ENCODE results near the gene ASPHD1. TPM values are rescaled to one million over a fixed set of nuclear protein-coding genes. Genes with fewer than 3 reads are reported as not detected.

Gene ASPHD1
- total RNA-seq, 4 donors from 2014 or later: not detected

- intact Hi-C loops (cut with DNase I; ENCODE audit: low total_unique reads): no loop called here
- TF ChIP-seq CTCF (IDR thresholded peaks at IDR 0.05) (no peak), POLR2A (IDR thresholded peaks at IDR 0.05) (no peak)
- H3K4me3 ChIP-seq (ENCODE audit: low read depth, poor library complexity, severe bottlenecking): no peak overlapping the region
- no peak for DNase-seq (ENCODE audit: low spot score in 2 of 2)
- 91 to 97% methylated on average over 5 to 6 of the region's 6 CpGs for WGBS, 2 donors
Observed at GRCh38 chr16:29875206-29875605, 25.1 kb upstream of the ASPHD1 start.

- H3K4me3 ChIP-seq (ENCODE audit: low read depth, poor library complexity, severe bottlenecking): no peak overlapping the region
- intact Hi-C loops (cut with DNase I; ENCODE audit: low total_unique reads): no loop called here
- no peak for DNase-seq (ENCODE audit: low spot score in 2 of 2)
- 21 to 32% methylated on average over 18 of the region's 18 CpGs for WGBS, 2 donors
- TF ChIP-seq CTCF (IDR thresholded peaks at IDR 0.05): no peak
- no peak for TF ChIP-seq POLR2A (IDR thresholded peaks at IDR 0.05)
Observed at GRCh38 chr16:29876217-29876593, 24.1 kb upstream of the ASPHD1 start.

- 6 to 15% methylated on average over 37 to 40 of the region's 45 CpGs for WGBS, 2 donors
- intact Hi-C loops (cut with DNase I; ENCODE audit: low total_unique reads): no loop called here
- no peak for TF ChIP-seq CTCF (IDR thresholded peaks at IDR 0.05)
- no peak for TF ChIP-seq POLR2A (IDR thresholded peaks at IDR 0.05)
- no peak for DNase-seq (ENCODE audit: low spot score in 2 of 2)
- no peak overlapping the region for H3K4me3 ChIP-seq (ENCODE audit: low read depth, poor library complexity, severe bottlenecking)
Observed at GRCh38 chr16:29876594-29877249, 23.6 kb upstream of the ASPHD1 start.

- WGBS, 2 donors: 18% methylated on average over 26 to 28 of the region's 28 CpGs
- TF ChIP-seq CTCF (IDR thresholded peaks at IDR 0.05) (no peak), POLR2A (IDR thresholded peaks at IDR 0.05) (no peak)
- intact Hi-C loops (cut with DNase I; ENCODE audit: low total_unique reads): no loop called here
Observed at GRCh38 chr16:29877266-29877961, 22.9 kb upstream of the ASPHD1 start.

GRCh38 chr16:29878172-29878571 lies 22.1 kb upstream of the ASPHD1 start:
- intact Hi-C loops (cut with DNase I; ENCODE audit: low total_unique reads): no loop called here
- no peak for DNase-seq (ENCODE audit: low spot score in 2 of 2)
- no peak overlapping the region for H3K4me3 ChIP-seq (ENCODE audit: low read depth, poor library complexity, severe bottlenecking)
- no peak for TF ChIP-seq POLR2A (IDR thresholded peaks at IDR 0.05)
- 91 to 93% methylated on average over 14 of the region's 14 CpGs for WGBS, 2 donors

More at GRCh38 chr16:29877266-29877961, 22.9 kb upstream of the ASPHD1 start:
- H3K4me3 ChIP-seq (ENCODE audit: low read depth, poor library complexity, severe bottlenecking): no peak overlapping the region
- DNase-seq (ENCODE audit: low spot score in 2 of 2): no peak

- TF ChIP-seq POLR2A (IDR thresholded peaks at IDR 0.05): no peak
- no peak for TF ChIP-seq CTCF (IDR thresholded peaks at IDR 0.05)
- H3K4me3 ChIP-seq (ENCODE audit: low read depth, poor library complexity, severe bottlenecking): no peak overlapping the region
- 86 to 89% methylated on average over 3 of the region's 3 CpGs for WGBS, 2 donors
- no peak for DNase-seq (ENCODE audit: low spot score in 2 of 2)
- intact Hi-C loops (cut with DNase I; ENCODE audit: low total_unique reads): no loop called here
Observed at GRCh38 chr16:29881050-29881449, 19.2 kb upstream of the ASPHD1 start.

Data from lower leg skin (tissue), 4 donors.